Upper lobe of left lung (tissue), 4 donors: ENCODE results near the gene COL15A1.

ENCODE experiments used
- POLR2AphosphoS5 ChIP-seq, 2 donors: sonication (generic); formaldehyde crosslinking; IDR thresholded peaks; one replicate each; pipeline ENCODE4 v1.5.1; 2017; ENCODE audit warnings: antibody characterized with exemption in 2 of 2
- TF ChIP-seq, protein P1 (sequence below), 6 experiments: fragments of 450-650 bp in 4 of 6; fragments of 200-600 bp in 2 of 6; sonication (generic) in 2 of 6; IDR thresholded peaks; one replicate each; pipeline ENCODE4 v1.5.1; 2016 to 2019; ENCODE audit warnings: antibody characterized with exemption in 6 of 6

GRCh38 chr9:98973576-98973975 lies 29.9 kb downstream of the COL15A1 start:
- no peak for TF ChIP-seq POLR2AphosphoS5 (IDR thresholded peaks at IDR 0.05)
- TF ChIP-seq, protein P1, sequence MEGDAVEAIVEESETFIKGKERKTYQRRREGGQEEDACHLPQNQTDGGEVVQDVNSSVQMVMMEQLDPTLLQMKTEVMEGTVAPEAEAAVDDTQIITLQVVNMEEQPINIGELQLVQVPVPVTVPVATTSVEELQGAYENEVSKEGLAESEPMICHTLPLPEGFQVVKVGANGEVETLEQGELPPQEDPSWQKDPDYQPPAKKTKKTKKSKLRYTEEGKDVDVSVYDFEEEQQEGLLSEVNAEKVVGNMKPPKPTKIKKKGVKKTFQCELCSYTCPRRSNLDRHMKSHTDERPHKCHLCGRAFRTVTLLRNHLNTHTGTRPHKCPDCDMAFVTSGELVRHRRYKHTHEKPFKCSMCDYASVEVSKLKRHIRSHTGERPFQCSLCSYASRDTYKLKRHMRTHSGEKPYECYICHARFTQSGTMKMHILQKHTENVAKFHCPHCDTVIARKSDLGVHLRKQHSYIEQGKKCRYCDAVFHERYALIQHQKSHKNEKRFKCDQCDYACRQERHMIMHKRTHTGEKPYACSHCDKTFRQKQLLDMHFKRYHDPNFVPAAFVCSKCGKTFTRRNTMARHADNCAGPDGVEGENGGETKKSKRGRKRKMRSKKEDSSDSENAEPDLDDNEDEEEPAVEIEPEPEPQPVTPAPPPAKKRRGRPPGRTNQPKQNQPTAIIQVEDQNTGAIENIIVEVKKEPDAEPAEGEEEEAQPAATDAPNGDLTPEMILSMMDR (IDR thresholded peaks at IDR 0.05) = no peak
